ENCODE measurements around the gene MRPS22. TPM values are rescaled to one million over a fixed set of nuclear protein-coding genes. Genes with fewer than 3 reads are reported as not detected.

Gene MRPS22
- total RNA-seq (2016; rRNA removed; fragmentation: Illumina TruSeq; extraction: Trizol) (113 and 139 TPM in 2 replicates), polyA plus RNA-seq (2011; rRNA removed) (37.8 and 52.7 TPM in 2 replicates), polyA minus RNA-seq (2011; rRNA and poly(A)+ RNA removed; ENCODE audit: low replicate concordance) (13.0 and 15.3 TPM in 2 replicates), Bru-seq, nascent RNA (percentile 39 among the genes with signal in this experiment), BruChase-seq, experiment 1, labeled RNA remaining after a 6-hour chase (percentile 41 among the genes with signal in this experiment), BruChase-seq, experiment 2, labeled RNA remaining after a 2-hour chase (percentile 33 among the genes with signal in this experiment)
- 38.6 and 46.4 TPM in 2 replicates for total RNA-seq (2016; cell fraction: cytosol; rRNA removed; fragmentation: Illumina TruSeq; extraction: Trizol; ENCODE audit: low read depth)
- total RNA-seq (2016; cell fraction: insoluble cytoplasmic fraction; rRNA removed; fragmentation: Illumina TruSeq; extraction: Trizol): 114 and 134 TPM in 2 replicates
- total RNA-seq (2016; cell fraction: membrane; rRNA removed; fragmentation: Illumina TruSeq; extraction: Trizol): 49.5 and 56.4 TPM in 2 replicates
- 67.5 and 73.1 TPM in 2 replicates for total RNA-seq (2016; cell fraction: nucleus; rRNA removed; fragmentation: Illumina TruSeq; extraction: Trizol)
- polyA plus RNA-seq (2011; cell fraction: cytosol; rRNA removed): 42.9 and 45.8 TPM in 2 replicates
- 21.9 and 27.2 TPM in 2 replicates for polyA plus RNA-seq (2011; cell fraction: nucleus; rRNA removed)
- 40.4 and 53.7 TPM in 2 replicates for polyA plus RNA-seq (2012)
- polyA plus RNA-seq (2016; cell fraction: cytosol; fragmentation: Illumina TruSeq; extraction: Trizol; ENCODE audit: low read depth): 38.9 and 39.2 TPM in 2 replicates
- 121 and 130 TPM in 2 replicates for polyA plus RNA-seq (2016; cell fraction: insoluble cytoplasmic fraction; fragmentation: Illumina TruSeq; extraction: Trizol; ENCODE audit: low read depth)
- 40.0 and 46.6 TPM in 2 replicates for polyA plus RNA-seq (2016; cell fraction: membrane; fragmentation: Illumina TruSeq; extraction: Trizol; ENCODE audit: low read depth)
- polyA plus RNA-seq (2016; cell fraction: nucleus; fragmentation: Illumina TruSeq; extraction: Trizol; ENCODE audit: insufficient read depth, low read depth): 70.7 and 73.3 TPM in 2 replicates
- polyA minus RNA-seq (2011; cell fraction: cytosol; rRNA and poly(A)+ RNA removed): 20.8 and 25.8 TPM in 2 replicates
- polyA minus RNA-seq (2011; cell fraction: nucleus; rRNA and poly(A)+ RNA removed): 64.6 and 72.1 TPM in 2 replicates
- long read RNA-seq, experiment 1, transcript MRPS22-202 (8 exons, 1,099 nt): minor isoform, 10 of 93 reads
- long read RNA-seq, experiment 1, transcript MRPS22-205 (8 exons, 1,065 nt): minor isoform, 6 of 93 reads
- long read RNA-seq, experiment 1, transcript MRPS22-201 (8 exons, 1,120 nt): major isoform, 70 of 93 reads
- long read RNA-seq, experiment 1, partial matches to known transcripts: 2 of 93 reads
- long read RNA-seq, experiment 1, other reads (novel, unspliced or antisense): 5 of 93 reads
- long read RNA-seq, experiment 2, transcript MRPS22-201 (8 exons, 1,120 nt): major isoform, 62 of 98 reads
- long read RNA-seq, experiment 2, transcript MRPS22-202 (8 exons, 1,099 nt): minor isoform, 13 of 98 reads
- long read RNA-seq, experiment 2, partial matches to known transcripts: 3 of 98 reads
- long read RNA-seq, experiment 2, other reads (novel, unspliced or antisense): 17 of 98 reads

DNA sequence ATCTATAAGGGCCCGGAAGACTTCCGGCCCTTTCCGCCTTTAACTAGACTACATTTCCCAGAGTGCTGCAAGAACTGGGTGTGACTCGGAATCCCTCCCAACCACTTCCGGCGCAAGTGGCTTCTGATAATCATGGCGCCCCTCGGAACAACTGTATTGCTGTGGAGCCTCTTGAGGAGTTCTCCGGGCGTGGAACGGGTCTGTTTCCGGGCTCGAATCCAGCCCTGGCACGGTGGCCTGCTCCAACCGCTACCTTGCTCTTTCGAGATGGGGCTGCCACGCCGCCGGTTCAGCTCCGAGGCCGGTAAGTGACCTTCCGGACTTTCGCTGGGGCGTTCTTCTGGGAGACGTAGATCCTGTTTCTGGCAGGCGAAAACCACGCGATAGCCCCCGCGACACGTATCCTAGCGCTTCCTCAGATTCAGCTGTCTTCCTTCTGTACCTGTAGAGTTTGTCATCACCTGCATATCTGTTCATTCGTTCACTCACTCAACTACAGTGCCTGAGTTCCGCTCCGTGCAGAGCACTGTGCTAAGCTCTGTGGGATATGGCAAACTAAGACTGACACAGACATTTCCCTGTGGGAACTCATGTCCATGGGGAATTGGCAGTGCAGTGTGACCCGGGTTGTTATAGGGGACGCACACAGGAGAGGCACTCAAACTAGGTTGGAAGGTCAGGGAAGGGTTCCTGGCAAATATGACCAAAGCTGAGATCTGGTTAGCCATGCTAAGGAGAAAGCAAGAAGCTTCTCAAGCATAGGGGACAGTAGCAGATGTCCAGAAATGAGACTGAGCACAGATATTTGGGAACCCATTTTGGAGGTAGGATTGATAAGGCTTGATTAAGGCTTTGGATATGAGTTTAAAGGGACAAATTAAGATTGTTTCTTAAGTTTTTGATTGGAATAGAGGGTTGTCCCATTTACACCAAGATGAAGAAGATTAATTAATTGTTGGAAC, at the start of gene MRPS22:
TSS of gene MRPS22 (plus strand) at position 126 of the 962 bp plus-strand sequence. CDS start at position 133, 7 bp downstream.
- CTCF ChIA-PET (ENCODE audit: low intra/inter-chr PET ratio, low total read pairs): no interaction called here
- POLR2A ChIA-PET: interaction anchor here (0.9 to 2.0 kb wide), 3 partner anchors 9 to 730 kb away, joined by 3 to 9 read pairs (median 5); partner anchors contain the start of gene COPB2
- Histone ChIP-seq H3K4me2 (ENCODE audit: low read depth, low read length) (peak within 1 kb of the TSS; percentile 82), H2AFZ (ENCODE audit: low read length) (peak within 1 kb of the TSS; percentile 91), H3K9ac (ENCODE audit: insufficient read depth, low read depth, low read length) (peak within 1 kb of the TSS; percentile 96), H3K27ac (ENCODE audit: extremely low read length, insufficient read depth, low read length) (peak within 1 kb of the TSS; percentile 95), H3K4me1 (ENCODE audit: insufficient read depth, low read length) (peaks cover 24% of the 10 kb centered on the region), H3K9me3 (ENCODE audit: low read length) (no peaks in the 10 kb centered on the region), H3K36me3 (replicated peaks in 1 of 2; ENCODE audit: control insufficient read depth in 1 of 2, insufficient read depth in 2 of 2, low read length in 2 of 2) (peaks cover 2 to 27% of the 10 kb centered on the region in 2 experiments), H3K27me3 (ENCODE audit: control insufficient read depth in 1 of 2, insufficient read depth in 2 of 2, low read length in 2 of 2) (no peaks in the 10 kb centered on the region; a peak in 1 of 5 replicates), H3K4me3 (replicated peaks in 1 of 3; ENCODE audit: insufficient read depth in 1 of 3, low read depth in 2 of 3, low read length in 3 of 3) (peak within 1 kb of the TSS; percentile 89 to 98 (median 97)), H4K20me1 (ENCODE audit: insufficient read depth, low read length) (no peaks in the 10 kb centered on the region), H3K79me2 (ENCODE audit: insufficient read depth, low read length) (peaks cover 29% of the 10 kb centered on the region)
- peak; percentile 89 for DNase-seq (ENCODE audit: low spot score)
- ATAC-seq: peak; percentile 97
- peak; percentile 74 for FAIRE-seq
- BruUV-seq (replicated peaks): TSS peak; percentile 94
- intact Hi-C loops (cut with micrococcal nuclease; ENCODE audit: unreplicated experiment): no loop called here
- WGBS (ENCODE audit: low lambda C conversion rate): under 1% methylated on average over 20 of the region's 37 CpGs
- in situ Hi-C loops (cut with HindIII; ENCODE audit: extremely low pct_ligation_motif_present, low pct_unique_long_range_greater_than_20kb): no loop called here
- no peak for TF ChIP-seq BCL3 (CRISPR knock-in tag; IDR thresholded peaks at IDR 0.05)
- no peak for TF ChIP-seq ONECUT2 (CRISPR knock-in tag; IDR thresholded peaks at IDR 0.05)
- TF ChIP-seq FOSL2 (CRISPR knock-in tag; IDR thresholded peaks at IDR 0.05): no peak; the same call in 1 of the 2 replicates
- TF ChIP-seq PHF20 (CRISPR knock-in tag; IDR thresholded peaks at IDR 0.05): peak; percentile 92
- no peak for TF ChIP-seq TEF (CRISPR knock-in tag; IDR thresholded peaks at IDR 0.05)
- TF ChIP-seq ZNF597 (CRISPR knock-in tag; IDR thresholded peaks at IDR 0.05): no peak
- peak; percentile 85; the same call in 1 of the 2 replicates for TF ChIP-seq POGZ (CRISPR knock-in tag; IDR thresholded peaks at IDR 0.05)
- TF ChIP-seq ZMAT5 (CRISPR knock-in tag; IDR thresholded peaks at IDR 0.05; ENCODE audit: borderline replicate concordance, low read depth): no peak
- TF ChIP-seq, protein P1, sequence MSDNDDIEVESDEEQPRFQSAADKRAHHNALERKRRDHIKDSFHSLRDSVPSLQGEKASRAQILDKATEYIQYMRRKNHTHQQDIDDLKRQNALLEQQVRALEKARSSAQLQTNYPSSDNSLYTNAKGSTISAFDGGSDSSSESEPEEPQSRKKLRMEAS (IDR thresholded peaks at IDR 0.05): 0 out of 2 replicates have a peak, but pooled peaks have one; percentile 52
- TF ChIP-seq ZNF589 (CRISPR knock-in tag; conservative IDR thresholded peaks at IDR 0.05): no peak
- no peak for TF ChIP-seq ZNF337 (CRISPR knock-in tag; IDR thresholded peaks at IDR 0.05; ENCODE audit: borderline replicate concordance, low read depth)
- no peak for TF ChIP-seq AGO2 (optimal IDR thresholded peaks at IDR 0.05; ENCODE audit: low read depth, low read length)

Measured in HepG2 (cell line).